Stimulated activated CD4-positive, alpha-beta T cell treated with anti-CD3 and anti-CD28 coated beads, Interleukin-2, amount 100 ng/mL, for 48 hours (primary cell): ENCODE data around the gene CDC42BPB.
A peak's percentile ranks its signal among the peaks of the same experiment; 100 is the strongest.

ENCODE experiments used
- DNase-seq, 2 donors: peaks; one replicate each; pipeline ENCODE4 v3.0.0-alpha.2; 2020

The CDC42BPB gene

GRCh38 chr14:102923201-102923924, 134.0 kb downstream of the CDC42BPB start:
- DNase-seq: no peak

DNA sequence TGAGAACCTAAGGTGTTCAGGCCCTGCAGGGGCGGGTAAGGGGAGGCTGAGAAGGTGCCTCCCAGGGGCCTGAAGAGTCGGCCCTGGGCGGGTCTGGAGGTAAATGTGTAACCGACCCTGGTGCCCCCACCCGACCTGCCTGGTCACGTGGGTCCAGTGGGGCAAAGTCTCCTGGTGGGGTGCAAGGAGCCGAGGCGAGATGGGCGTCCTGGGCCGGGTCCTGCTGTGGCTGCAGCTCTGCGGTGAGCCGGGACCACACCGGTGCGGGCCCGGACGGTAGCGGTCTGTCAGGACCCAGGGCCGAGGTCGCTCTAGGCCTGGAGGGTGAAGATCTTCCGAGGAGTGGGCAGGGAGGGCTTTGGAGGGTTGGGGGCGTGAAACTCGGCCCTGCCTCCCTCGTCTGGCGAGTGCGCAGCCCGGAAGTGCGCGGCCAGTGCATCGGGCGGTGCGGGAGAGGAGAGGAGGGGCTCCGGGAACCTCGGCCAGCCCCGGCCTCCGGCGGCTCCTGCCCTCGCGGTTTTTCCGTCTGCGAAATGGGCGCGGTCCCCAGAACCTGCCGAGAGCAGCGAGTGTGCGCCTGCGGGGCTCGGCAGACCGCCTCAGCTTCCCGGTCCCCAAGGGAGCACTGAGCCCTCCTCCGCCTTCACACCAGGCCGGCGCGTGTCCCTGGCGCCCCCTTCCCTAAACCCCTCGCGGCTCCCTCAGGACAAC, 134.7 kb downstream of the CDC42BPB start, which contains the start of gene AMN:
TSS of gene AMN (plus strand) at position 174 of the 711 bp plus-strand sequence. CDS start at position 200, 26 bp downstream.
- no peak for DNase-seq

DNA sequence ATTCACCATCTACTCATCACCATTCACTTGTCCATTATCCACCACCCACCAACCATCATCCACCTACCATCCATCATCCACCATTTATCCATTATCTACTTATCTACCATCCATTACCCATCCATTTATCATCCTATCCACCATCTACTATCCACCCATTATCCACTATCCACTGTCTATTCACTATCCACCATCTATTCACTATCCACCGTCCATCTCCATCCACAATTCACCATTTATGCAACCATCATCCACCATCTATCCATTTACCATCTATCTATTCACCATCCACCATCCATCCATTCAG, 136.4 kb downstream of the CDC42BPB start:
- DNase-seq: no peak

DNA sequence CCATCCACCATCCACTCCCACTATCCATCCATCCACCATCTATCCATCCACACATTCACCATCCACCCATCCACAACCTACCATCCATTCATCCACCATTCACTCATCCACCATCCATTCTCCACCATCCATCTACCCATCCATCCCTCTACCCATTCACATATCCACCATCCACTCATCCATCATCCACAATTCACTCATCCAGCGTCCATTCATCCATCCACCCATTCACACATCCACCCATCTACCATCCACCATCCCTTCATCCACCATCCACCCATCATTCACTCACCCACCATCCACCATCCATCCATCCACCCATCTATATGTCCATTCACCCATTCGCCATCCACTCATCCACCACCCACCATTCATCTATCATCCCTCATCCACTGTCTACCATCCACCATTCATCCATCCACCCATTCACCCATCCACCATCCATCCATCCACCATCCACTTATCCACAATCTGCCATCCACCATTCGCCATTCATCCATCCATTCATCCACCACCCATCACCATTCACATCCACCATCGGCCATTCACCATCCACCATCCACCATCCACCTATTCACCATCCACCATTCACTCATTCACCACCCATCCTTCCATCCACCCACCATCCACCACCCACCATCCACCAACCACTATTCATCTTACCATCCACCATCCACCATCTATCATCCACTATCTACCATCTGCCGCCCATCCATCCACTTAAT, 136.9 kb downstream of the CDC42BPB start:
- no peak for DNase-seq

DNA sequence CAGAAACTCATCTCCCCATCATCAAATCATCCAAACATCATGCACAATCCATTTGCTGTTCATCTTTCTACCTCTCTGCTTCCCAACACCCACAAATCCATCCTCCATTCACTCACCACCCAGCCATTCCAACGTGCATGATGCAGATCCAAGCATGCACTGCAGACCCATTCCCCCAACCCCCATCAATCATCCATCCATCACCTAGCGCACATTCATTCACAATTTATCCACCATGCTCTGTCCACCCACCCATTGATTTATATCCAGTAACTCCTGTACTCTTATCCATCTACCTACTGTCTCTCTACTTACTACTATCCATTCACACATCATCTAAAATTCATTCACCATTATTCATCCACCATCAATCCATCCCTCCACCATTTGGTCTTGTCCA, 138.9 kb downstream of the CDC42BPB start:
- no peak for DNase-seq

DNA sequence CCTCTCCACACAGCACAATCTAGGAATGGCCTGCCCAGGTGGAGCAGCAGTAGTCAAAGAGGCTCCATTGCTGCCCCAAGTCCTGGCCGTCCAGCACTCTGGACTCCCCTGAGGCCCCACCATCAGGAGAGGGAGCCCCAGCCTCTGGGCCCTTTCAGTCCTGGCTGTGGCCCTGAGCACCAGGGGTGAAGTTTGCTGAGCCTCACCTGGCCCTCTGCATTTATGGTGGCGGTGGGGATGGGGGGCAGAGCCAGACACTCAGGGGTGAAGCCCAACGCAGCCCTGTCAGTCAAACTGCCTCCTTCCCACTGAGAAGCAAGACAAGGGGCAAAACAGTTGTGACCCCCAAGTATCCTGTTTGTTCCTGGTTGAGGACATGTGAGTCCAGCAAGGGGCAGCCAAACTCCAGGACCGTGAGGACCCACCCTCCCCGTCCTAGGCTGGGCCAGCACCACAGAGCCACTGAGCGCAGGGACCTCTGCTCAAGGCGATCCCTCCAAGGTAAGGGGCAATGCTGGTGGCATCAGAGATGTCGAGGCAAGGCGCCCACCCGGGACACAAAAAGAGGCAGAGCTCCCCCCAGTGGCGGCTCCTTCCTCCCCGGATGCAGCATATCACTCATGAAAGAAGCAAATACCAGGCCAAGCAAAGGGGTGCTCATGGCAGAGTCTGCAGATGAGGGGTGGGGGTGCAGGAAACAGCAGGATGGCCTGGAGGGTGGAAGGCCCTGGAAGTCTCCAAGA, 139.7 kb downstream of the CDC42BPB start:
- DNase-seq: peak; percentile 47 to 54

- no peak for DNase-seq
Observed at GRCh38 chr14:102917056-102917385, 140.3 kb downstream of the CDC42BPB start.

- no peak for DNase-seq
Observed at GRCh38 chr14:102916347-102917055, 140.8 kb downstream of the CDC42BPB start.

DNA sequence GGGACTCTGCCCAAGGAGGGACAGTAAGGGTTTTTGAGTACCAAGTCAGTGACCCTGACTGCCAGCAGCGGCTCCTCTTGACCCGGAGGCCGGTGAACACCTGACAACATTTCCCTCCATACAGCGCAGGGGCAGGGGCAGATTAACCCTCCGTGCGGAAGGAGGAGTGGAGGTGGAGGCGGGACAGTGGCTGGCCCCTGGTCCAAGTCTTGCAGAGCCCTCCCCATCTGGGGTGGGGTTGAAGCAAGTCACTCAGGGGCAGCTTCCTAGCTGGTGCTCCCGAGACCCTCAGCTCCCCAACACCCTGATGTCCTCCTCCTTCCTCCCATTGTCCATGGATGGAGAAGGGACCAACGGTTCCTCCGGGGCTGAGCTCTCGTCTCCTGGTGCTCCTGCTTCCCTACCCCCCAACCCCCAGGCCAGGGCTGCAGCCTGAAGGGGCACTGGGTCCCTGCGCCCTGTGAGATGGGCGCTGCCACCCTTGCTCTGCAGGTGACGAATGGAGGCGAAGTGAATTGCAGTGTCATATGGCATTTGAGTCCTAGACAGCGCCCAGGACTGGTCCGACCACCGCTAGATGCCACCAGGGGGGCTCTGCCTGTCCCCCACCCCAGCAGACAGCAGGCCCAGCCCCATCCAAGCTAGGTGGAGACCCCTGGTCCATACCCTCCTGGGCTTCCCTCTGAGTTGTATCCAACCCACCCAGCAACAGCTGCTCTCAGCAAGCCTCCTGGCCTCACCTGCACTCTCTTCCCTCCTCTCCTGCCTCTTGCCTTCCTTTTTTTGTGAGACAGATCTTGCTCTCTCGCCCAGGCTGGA, 141.8 kb downstream of the CDC42BPB start:
- DNase-seq: no peak

DNA sequence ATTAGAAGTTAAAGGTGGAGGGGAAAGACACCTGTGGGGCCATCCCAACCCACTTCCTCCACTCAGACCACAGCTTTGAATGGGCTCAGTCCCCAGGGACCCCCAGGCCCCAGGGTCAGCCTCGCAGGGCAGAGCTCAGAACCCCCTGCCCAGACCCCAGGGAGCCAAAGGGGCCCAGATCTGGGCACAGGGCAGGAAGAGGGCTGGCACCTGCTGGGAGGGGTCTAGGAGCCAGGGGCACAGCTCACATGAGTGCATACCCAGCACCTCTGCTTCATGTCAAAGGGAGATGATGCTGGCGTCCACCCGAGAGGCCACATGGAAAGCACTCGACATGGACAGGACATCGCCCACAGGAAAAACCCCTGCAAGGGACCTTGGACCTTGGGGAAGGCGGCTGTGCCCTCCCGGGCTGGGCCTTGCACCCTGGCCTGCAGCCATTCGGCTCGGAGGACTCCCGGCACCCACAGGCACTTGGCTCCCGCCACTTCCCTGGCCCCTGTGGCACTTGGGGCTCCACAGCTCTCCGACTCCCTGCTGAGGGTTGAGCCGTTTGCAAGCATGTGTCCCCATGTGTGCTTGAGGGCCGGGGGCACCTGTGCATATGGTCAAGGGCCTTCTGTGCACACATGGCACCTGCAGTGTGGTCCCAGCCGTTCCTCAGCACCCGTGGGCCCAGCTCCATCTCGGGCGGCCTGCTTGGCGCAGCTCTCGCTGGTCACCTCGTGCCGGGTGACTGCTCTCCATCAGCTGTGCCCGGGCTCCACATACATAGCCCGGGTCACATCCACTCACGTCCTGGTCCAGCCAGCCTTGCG, 142.7 kb downstream of the CDC42BPB start:
- no peak for DNase-seq

DNA sequence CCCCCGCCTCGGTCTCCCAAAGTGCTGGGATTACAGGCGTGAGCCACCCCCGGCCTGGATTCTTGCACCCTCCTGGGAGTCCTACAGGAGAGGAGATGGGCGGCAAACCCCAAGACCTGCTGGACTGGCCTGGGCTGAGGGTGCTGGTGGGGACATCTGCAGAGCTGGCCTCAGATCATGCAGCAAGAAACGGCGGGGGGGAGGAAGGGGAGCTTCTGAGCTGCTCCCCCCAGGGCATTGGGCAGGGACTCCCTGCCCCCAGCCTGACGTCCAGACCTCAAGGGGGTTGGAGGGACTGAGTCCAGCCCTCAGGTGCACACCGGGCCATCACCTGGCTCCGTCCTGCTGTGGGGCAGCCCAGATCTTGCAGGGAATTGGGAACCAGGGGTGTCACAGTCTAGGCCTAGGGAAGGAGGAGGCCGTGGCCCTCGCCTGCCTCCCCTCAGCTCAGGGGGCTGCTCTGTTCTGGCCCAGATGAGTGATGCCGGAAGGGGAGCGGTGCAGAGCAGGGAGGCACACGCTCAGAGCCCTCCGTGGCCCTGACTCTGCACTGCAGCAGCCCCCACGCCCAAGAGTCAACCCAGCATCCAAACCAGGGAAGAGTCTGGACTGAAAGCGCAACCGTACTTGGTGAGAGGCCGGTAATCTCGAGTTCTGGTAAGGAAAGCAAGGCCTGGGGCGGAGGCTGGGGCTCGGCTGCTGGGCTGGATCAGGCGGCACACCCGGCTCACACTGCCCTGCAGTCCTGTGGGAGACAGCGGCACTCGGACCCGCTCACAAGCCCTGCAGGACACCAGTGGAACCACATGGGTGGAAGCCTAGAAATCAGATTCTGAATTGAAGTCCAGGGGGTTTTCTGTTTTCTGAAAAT, 143.8 kb downstream of the CDC42BPB start:
- DNase-seq: no peak

- no peak for DNase-seq
Observed at GRCh38 chr14:102911991-102912761, 145.2 kb downstream of the CDC42BPB start.

DNA sequence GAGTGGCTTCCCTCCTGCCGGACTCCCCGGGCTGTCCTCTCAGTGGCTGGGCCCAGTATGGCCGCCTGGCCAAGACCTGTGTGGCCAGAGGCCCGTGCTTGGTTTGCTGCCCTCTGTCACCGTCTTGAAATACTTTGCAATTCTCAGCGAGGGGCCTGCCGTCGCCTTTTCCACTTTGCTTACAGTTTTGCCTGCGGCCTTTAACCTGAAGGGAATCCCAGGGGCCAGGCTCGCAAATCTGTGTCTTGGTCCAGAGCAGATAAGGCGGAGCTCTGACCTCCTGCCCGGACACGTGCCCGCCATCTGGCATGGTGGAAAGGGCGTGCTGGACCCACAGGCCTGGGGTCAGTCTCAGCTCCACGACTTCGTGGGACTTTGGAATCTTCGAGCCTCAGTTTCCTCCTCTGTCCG, 145.8 kb downstream of the CDC42BPB start:
- DNase-seq: no peak

DNA sequence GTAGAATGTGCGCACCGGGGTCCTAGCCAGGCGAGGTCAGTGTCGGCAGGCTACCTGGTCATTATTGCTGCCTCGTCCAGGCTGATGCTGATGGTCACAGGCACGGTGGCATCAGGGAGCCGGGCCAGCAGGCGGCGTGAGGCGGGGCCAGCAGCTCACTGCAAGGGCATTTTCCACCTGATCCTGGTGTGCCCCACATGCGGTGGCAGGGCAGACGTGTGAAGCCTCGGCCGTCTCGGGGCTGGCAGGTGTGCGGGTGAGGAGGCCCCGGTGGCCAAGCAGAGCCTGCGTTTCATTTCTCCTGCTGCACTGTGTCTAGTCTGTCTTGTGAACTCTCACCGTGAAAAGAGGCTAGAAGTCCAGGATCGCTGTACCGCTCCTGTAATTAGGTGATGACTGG, 146.9 kb downstream of the CDC42BPB start:
- DNase-seq: no peak

DNA sequence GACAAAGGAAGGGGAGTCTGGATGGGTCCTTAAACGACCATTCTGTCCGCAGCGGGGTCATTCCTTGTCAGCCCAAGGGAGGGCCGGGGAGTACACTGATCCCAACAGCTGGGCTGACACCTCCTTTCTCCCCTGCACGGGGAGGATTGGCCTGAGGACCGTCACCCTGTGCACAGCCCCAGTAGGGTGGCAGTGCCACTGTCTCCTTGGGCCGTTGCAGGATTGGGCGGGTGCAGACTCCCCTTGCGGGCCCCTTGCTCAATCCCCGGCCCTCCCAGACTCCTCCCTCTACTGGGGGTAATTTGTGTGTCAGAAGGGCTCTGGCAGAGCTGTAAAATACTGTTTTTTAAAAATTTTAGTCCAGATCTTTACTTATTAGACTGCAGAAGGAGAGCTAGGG, 147.4 kb downstream of the CDC42BPB start:
- DNase-seq: no peak

- DNase-seq: no peak
Observed at GRCh38 chr14:102909462-102909861, 147.9 kb downstream of the CDC42BPB start.

- no peak for DNase-seq
Observed at GRCh38 chr14:102908766-102909455, 148.4 kb downstream of the CDC42BPB start.

DNA sequence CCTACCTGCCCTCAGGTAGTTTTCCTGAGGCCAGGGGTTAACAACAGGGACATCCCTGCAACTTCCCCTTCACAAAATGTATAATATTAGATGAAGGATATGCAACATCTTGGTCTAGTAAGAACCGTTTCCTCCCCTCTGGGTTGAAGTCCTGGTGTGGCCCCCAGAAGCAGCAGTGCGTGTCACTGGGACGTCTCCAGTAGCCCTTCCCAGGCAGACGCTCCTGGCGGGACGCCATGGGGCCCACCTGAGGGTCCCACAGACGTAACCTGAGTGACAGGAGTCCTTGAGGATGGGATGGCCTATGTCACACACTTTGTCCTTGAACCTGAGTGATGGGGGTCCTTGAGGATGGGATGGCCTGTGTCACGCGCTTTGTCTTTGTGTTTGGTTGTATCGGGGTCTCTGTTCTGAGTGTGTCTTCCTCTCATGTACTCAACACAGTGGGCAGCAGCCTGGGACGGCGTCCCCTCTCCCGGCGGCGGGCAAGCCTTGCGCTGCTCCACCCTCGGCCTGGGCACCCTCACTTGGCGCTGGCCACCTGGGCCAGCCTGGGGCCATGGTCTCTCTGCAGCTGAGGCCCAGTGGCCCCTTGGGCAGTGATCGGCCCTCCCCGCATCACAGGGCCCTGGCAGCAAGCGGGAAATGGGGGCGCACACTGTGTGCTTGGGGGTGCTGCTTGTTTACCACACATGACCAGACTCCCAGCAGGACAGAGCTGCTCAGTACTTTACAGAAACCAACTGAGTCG, 149.2 kb downstream of the CDC42BPB start:
- DNase-seq: no peak
